22Rv1 (cell line): ENCODE results near the gene BLMH.

Source experiments
- ZFX ChIP-seq: fragments of 450-650 bp; IDR thresholded peaks from 2 replicates; pipeline ENCODE4 v1.6.1; 2017; ENCODE audit warnings: antibody characterized with exemption, borderline replicate concordance
- TF ChIP-seq, protein P1 (sequence below): fragments of 450-650 bp; IDR thresholded peaks from 2 replicates; pipeline ENCODE4 v1.5.1; 2017; ENCODE audit warnings: mild to moderate bottlenecking

- TF ChIP-seq, protein P1, sequence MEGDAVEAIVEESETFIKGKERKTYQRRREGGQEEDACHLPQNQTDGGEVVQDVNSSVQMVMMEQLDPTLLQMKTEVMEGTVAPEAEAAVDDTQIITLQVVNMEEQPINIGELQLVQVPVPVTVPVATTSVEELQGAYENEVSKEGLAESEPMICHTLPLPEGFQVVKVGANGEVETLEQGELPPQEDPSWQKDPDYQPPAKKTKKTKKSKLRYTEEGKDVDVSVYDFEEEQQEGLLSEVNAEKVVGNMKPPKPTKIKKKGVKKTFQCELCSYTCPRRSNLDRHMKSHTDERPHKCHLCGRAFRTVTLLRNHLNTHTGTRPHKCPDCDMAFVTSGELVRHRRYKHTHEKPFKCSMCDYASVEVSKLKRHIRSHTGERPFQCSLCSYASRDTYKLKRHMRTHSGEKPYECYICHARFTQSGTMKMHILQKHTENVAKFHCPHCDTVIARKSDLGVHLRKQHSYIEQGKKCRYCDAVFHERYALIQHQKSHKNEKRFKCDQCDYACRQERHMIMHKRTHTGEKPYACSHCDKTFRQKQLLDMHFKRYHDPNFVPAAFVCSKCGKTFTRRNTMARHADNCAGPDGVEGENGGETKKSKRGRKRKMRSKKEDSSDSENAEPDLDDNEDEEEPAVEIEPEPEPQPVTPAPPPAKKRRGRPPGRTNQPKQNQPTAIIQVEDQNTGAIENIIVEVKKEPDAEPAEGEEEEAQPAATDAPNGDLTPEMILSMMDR = no peak
- TF ChIP-seq ZFX = no peak
Measured at GRCh38 chr17:30256756-30257506, 34.8 kb downstream of the BLMH start.
